Measurements from ENCODE around the gene RAC3.

RAC3 gene

GRCh38 chr17:82076018-82076784, 44.7 kb downstream of the RAC3 start:
- no peaks in the 10 kb centered on the region for H3K27me3 ChIP-seq (ENCODE audit: low read length)
- H3K4me3 ChIP-seq (ENCODE audit: insufficient read depth, low read length, poor library complexity, severe bottlenecking): no peak overlapping the region
- peaks cover 9% of the 10 kb centered on the region; the same call in 1 of the 2 replicates for H3F3A ChIP-seq (ENCODE audit: insufficient read depth)
- no peak overlapping the region for H3K9ac ChIP-seq (ENCODE audit: low read length)
- no peak overlapping the region for H3K27ac ChIP-seq (ENCODE audit: low read depth, low read length)
- TF ChIP-seq CTCF (IDR thresholded peaks at IDR 0.05; ENCODE audit: insufficient read depth, low read length, poor library complexity, severe bottlenecking) (no peak), EZH2phosphoT487 (conservative IDR thresholded peaks at IDR 0.05; ENCODE audit: low read length) (no peak)
- H4K20me1 ChIP-seq (ENCODE audit: low read depth, low read length): no peaks in the 10 kb centered on the region
- H3K36me3 ChIP-seq (ENCODE audit: low read length): no peaks in the 10 kb centered on the region
- H3K9me3 ChIP-seq (ENCODE audit: insufficient read depth, low read length): no peaks in the 10 kb centered on the region
- H2AFZ ChIP-seq (ENCODE audit: low read depth, low read length, severe bottlenecking): no peak overlapping the region
- H3K79me2 ChIP-seq (ENCODE audit: insufficient read depth, low read length): no peaks in the 10 kb centered on the region
- H3K4me2 ChIP-seq (ENCODE audit: low read depth, low read length, poor library complexity, severe bottlenecking): no peak overlapping the region
- H3K9me2 ChIP-seq (replicated peaks; ENCODE audit: insufficient read depth, low read length): no peaks in the 10 kb centered on the region

GRCh38 chr17:82076785-82077591, 45.5 kb downstream of the RAC3 start:
- Histone ChIP-seq H3K9me3 (ENCODE audit: insufficient read depth, low read length) (no peaks in the 10 kb centered on the region), H3K4me2 (ENCODE audit: low read depth, low read length, poor library complexity, severe bottlenecking) (no peak overlapping the region), H2AFZ (ENCODE audit: low read depth, low read length, severe bottlenecking) (no peak overlapping the region), H4K20me1 (ENCODE audit: low read depth, low read length) (no peaks in the 10 kb centered on the region), H3K27me3 (ENCODE audit: low read length) (no peaks in the 10 kb centered on the region), H3K27ac (ENCODE audit: low read depth, low read length) (no peak overlapping the region), H3K36me3 (ENCODE audit: low read length) (no peaks in the 10 kb centered on the region), H3K9ac (ENCODE audit: low read length) (no peak overlapping the region), H3K79me2 (ENCODE audit: insufficient read depth, low read length) (no peaks in the 10 kb centered on the region), H3K9me2 (replicated peaks; ENCODE audit: insufficient read depth, low read length) (no peaks in the 10 kb centered on the region), H3F3A (ENCODE audit: insufficient read depth) (peaks cover 9% of the 10 kb centered on the region; the same call in 1 of the 2 replicates), H3K4me3 (ENCODE audit: insufficient read depth, low read length, poor library complexity, severe bottlenecking) (no peak overlapping the region)
- TF ChIP-seq CTCF (IDR thresholded peaks at IDR 0.05; ENCODE audit: insufficient read depth, low read length, poor library complexity, severe bottlenecking) (no peak), EZH2phosphoT487 (conservative IDR thresholded peaks at IDR 0.05; ENCODE audit: low read length) (no peak)

- no peaks in the 10 kb centered on the region for H3K36me3 ChIP-seq (ENCODE audit: low read length)
- no peak overlapping the region for H3K4me3 ChIP-seq (ENCODE audit: insufficient read depth, low read length, poor library complexity, severe bottlenecking)
- H3K9me3 ChIP-seq (ENCODE audit: insufficient read depth, low read length): no peaks in the 10 kb centered on the region
- no peaks in the 10 kb centered on the region for H3K79me2 ChIP-seq (ENCODE audit: insufficient read depth, low read length)
- no peak overlapping the region for H3K27ac ChIP-seq (ENCODE audit: low read depth, low read length)
- H3K9ac ChIP-seq (ENCODE audit: low read length): no peak overlapping the region
- H3F3A ChIP-seq (ENCODE audit: insufficient read depth): peaks cover 9% of the 10 kb centered on the region; the same call in 1 of the 2 replicates
- no peak overlapping the region for H2AFZ ChIP-seq (ENCODE audit: low read depth, low read length, severe bottlenecking)
- H3K4me2 ChIP-seq (ENCODE audit: low read depth, low read length, poor library complexity, severe bottlenecking): no peak overlapping the region
- TF ChIP-seq CTCF (IDR thresholded peaks at IDR 0.05; ENCODE audit: insufficient read depth, low read length, poor library complexity, severe bottlenecking) (no peak), EZH2phosphoT487 (conservative IDR thresholded peaks at IDR 0.05; ENCODE audit: low read length) (no peak)
- no peaks in the 10 kb centered on the region for H3K27me3 ChIP-seq (ENCODE audit: low read length)
- H3K9me2 ChIP-seq (replicated peaks; ENCODE audit: insufficient read depth, low read length): no peaks in the 10 kb centered on the region
- no peaks in the 10 kb centered on the region for H4K20me1 ChIP-seq (ENCODE audit: low read depth, low read length)
These were observed 46.3 kb downstream of the RAC3 start for GRCh38 chr17:82077617-82078358.
